ENCODE measurements around the gene SVEP1.

The SVEP1 gene

GRCh38 chr9:110316261-110317075 is 263.1 kb downstream of the SVEP1 start:
- no peaks in the 10 kb centered on the region for H3K9me3 ChIP-seq (ENCODE audit: low read length)
- no peaks in the 10 kb centered on the region for H3K27me3 ChIP-seq (ENCODE audit: control insufficient read depth in 1 of 2, insufficient read depth in 2 of 2, low read length in 2 of 2)
- no peaks in the 10 kb centered on the region for H3K36me3 ChIP-seq (ENCODE audit: insufficient read depth, low read length)
- no peak overlapping the region for H3K9ac ChIP-seq (ENCODE audit: low read length)
- no peak overlapping the region for H3K4me3 ChIP-seq (ENCODE audit: low read depth in 1 of 2, low read length in 2 of 2)
- no peaks in the 10 kb centered on the region for H3K4me1 ChIP-seq (ENCODE audit: insufficient read depth, low read length)
- no peak overlapping the region for H3K27ac ChIP-seq (ENCODE audit: low read depth, low read length)

All from muscle layer of colon (tissue), 2 donors.